Measurements from ENCODE around the gene GPR162.
"Not testable (repeated sequence)": the region's sequence is repeated elsewhere in the genome, so short reads cannot be mapped to it uniquely, and the experiment has no call there.

GPR162 gene

DNA sequence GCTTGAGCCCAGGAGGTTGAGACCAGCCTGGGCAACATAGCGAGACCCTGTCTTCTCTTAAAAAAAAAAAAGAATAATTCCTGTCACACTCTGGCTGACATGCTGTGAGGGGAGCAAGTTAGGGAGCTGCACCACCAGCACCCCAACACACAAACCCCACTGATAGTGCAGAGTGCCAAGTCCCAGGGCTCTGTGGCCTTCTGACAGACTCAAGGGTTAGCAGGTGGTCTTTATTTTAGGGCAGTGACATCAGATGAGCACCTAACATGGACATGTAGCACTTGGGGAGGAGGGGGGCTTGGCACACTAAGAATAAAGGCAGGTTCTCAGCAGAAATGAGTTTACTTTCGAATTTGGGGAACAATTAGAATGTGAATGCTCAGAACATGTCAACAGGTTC, 37.2 kb downstream of the GPR162 start:
- DNase-seq (ENCODE audit: low spot score), result no peak

DNA sequence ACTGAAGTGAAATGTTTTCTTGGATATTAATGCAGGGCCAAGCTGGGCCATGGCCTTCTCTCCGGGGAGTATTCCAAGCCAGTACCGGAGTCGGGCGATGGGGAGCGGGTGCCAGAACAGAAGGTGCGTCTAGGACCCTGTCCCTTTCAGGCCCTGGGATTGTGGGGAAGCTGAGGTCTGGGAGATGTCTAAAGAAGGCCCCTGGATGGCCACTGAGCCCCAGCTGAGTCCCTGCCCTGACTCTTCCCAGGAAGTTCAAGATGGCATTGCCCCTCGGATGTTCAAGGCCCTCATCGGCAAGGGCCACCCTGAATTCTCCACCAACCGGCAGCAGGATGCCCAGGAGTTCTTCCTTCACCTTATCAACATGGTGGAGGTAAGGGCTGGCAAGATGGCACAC, 38.5 kb downstream of the GPR162 start:
- DNase-seq (ENCODE audit: low spot score), result no peak

DNA sequence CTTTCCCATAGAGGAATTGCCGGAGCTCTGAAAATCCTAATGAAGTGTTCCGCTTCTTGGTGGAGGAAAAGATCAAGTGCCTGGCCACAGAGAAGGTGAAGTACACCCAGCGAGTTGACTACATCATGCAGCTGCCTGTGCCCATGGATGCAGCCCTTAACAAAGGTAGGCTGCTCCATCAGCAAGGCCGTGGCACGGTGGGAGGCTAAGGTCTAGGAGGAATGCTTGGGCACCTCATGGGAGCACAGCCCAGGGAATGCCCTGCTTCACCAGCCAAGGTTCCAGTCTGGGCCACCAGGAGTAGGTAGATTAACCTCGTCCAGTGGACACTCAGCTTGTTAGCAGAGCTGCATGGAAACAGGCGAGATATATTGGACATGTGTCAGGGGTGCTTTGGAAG, 39.3 kb downstream of the GPR162 start:
- DNase-seq (ENCODE audit: low spot score), result no peak

DNA sequence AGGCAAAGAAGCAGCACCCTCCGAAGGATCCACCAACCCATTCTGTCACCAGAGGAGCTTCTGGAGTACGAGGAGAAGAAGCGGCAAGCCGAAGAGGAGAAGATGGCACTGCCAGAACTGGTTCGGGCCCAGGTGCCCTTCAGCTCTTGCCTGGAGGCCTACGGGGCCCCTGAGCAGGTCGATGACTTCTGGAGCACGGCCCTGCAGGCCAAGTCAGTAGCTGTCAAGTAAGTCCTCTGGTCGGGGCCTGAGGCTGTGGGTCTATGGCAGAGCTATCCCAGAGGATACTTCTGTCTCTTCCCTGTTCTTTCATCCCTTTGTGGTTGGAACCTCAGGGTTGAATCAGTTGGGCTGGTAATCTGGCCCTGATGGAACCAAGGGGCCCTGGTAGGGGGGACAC, 39.8 kb downstream of the GPR162 start:
- DNase-seq (ENCODE audit: low spot score), result no peak

DNA sequence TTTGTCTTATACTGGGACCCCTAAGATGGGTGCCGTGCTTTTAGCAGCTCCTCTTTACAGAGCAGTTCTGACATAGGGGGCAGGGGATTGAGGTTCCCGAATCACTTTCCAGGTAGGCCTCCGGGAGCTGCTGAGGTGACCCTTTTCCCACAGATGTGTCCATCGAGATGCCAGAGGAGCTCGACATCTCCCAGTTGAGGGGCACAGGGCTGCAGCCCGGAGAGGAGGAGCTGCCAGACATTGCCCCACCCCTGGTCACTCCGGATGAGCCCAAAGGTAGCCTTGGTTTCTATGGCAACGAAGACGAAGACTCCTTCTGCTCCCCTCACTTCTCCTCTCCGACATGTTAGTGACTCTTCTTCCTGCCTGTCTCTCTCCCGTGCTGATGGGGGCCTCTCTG, 41.4 kb downstream of the GPR162 start:
- no peak for DNase-seq (ENCODE audit: low spot score)

DNA sequence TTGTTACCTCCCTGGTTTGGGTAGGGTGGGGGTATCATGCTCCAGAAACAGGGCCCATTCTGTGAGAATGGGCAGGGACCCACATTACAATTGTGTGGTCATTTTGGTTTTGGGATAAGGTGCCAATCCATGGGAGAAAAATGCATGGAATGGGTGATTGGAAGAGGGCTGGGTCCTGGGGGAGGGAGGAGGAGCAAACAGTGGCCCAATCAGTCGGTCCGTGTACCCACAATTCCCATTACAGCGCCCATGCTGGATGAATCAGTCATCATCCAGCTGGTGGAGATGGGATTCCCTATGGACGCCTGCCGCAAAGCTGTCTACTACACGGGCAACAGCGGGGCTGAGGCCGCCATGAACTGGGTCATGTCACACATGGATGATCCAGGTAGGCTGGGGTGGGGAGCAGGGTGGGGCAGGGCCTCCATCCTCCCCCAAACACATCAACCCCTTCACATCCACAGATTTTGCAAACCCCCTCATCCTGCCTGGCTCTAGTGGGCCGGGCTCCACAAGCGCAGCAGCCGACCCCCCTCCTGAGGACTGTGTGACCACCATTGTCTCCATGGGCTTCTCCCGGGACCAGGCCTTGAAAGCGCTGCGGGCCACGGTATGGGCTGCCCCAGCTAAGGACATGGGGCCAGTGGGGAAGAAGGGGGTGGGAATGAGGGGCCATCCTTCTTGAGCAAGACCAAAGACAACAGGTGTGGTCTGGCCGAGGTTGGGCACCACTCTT, 42.1 kb downstream of the GPR162 start:
- no peak for DNase-seq (ENCODE audit: low spot score)

DNA sequence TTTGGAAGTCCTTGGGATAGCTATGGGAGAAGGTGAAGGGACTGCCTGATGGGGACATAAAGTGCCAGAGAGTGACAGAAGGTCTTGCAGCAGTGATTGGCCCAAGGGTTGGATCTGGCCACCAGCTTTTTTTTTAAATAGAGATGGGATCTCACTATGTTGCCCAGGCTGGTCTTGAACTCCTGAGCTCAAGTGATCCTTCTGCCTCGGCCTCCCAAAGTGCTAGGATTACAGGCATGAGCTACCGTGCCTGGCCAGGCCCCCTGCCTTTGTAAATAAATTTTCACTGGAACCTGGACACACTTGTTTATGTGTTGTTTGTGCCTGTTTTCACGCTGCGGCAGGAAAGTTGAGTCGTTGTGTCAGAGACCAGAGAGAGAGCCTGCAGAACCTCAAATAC, 43.7 kb downstream of the GPR162 start:
- DNase-seq (ENCODE audit: low spot score), result not testable (repeated sequence)

DNA sequence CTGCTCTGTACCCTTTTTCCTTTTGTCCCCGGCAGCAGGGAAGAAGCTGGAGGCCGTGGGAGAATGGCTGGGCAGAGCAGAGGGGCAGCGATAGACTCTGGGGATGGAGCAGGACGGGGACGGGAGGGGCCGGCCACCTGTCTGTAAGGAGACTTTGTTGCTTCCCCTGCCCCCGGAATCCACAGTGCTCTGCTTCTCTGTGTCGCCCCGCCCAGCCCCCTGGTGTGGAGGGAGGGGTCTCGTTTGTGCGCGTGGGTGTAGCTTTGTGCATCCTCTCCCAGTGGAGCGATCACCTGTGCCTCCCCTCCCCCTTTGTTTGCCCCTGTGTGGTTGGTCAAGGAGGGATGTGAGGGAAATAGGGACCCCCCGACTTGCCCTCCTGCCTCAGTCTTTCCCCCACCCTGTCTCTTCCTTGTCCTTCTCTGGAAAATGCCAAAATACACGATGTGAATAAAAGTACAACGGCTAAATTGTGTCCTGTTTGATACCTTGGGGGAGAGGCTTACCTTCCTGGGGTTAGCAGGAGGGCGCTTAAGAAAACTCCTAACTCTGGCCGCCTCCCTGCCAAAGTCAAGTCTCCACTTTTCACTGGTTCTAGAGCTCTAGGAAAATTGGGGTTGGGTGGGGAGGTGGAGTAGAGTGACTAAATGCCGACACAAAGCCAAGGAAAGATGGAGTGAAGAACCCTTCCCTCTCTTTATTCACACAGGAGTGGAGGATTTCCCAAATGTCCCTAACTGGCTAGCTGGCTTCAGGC, 44.7 kb downstream of the GPR162 start:
- DNase-seq (ENCODE audit: low spot score), result peak; percentile 4

DNA sequence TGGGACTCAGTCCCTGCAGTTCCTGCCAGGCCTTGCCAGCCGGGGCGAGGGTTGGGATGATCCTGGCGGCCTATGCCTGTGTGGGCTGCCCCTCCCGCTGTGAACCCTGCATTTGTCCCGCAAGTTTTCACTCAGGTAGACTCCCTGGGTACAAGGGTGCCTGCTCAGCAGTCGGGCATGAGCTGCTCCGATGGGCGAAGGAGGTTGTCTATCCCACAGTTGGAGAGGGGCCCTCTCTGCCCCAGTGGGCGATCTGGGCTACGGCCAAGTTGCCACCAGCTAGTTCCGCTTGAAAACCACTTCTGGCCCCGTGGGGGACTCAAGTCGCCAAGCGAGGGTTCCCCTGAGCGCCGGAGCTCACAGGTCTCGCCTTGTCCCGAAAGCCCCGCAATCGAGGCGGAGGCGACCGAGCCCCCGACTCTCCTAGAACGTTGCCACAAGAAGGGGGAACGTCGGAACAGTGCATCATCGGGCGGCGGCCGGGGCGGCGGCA, 45.3 kb downstream of the GPR162 start:
- no peak for DNase-seq (ENCODE audit: low spot score)

DNA sequence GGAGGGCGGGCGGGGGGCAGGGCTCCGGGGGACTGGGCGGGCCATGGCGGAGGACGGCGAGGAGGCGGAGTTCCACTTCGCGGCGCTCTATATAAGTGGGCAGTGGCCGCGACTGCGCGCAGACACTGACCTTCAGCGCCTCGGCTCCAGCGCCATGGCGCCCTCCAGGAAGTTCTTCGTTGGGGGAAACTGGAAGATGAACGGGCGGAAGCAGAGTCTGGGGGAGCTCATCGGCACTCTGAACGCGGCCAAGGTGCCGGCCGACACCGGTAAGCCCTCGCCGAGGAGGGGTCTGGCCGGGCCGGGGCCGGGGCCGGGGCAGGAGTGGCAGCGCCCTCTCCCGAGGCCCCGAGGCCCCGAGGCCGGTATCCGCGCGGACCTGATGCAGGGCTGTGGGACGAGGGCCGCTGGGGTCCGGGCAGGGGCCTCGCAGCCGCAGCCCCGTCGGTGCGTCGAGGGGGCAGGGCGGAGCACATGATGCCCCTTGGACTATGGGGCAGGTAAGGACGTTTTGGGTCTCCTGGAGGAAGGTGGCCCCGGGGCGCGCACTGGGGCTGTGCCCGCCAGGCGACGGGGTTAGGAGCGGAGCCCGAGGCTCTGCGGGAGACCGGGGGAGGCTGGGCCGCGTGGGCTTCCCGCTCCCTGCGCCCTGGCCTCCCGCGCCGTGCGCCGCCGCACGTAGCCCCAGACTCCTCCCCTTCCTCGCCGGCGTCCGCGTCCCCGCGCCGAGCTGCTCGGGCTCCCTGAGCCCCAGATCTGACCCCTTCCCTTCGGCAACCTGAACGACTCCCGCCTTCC, 46.0 kb downstream of the GPR162 start, which contains the start of gene TPI1:
TSS of gene TPI1 (plus strand) at position 119 of the 798 bp plus-strand sequence. CDS start at position 155, 36 bp downstream.
- DNase-seq (ENCODE audit: low spot score), result peak; percentile 91

DNA sequence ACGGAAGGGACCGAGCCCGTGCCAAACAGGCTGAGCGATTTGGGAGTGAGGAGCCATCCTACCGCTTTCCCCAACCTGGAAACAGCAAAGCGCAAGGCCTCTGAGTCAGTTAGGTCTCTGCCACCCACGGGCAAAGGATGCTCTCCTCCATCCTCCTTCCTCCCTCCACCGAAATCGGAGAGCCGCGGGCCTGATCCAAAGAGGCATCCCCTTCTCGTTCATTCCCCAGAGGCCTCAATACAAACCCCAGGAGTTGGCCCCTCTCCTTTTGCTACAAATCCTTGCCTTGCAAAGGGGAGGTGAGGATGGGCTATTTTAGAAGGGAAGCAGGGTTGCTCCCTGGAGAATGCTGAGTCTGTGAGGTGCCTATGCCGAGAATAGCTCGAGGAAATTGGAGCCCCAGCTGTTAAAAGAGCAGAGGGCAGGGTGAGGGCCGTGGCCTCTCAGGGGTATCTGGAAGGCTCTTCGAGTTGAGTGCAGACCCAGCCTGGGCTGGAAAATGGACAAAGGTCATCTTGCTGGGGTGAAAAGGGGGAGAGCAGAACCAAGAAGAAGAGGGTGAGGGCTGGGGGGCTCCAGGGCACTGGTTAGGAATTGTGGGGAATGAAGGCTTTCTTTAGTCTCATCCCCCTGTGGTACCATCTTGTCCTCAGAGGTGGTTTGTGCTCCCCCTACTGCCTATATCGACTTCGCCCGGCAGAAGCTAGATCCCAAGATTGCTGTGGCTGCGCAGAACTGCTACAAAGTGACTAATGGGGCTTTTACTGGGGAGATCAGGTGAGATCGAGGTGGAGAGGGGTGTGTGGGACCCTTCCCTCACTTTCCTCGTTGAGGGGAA, 46.8 kb downstream of the GPR162 start:
- DNase-seq (ENCODE audit: low spot score), result peak; percentile 24

DNA sequence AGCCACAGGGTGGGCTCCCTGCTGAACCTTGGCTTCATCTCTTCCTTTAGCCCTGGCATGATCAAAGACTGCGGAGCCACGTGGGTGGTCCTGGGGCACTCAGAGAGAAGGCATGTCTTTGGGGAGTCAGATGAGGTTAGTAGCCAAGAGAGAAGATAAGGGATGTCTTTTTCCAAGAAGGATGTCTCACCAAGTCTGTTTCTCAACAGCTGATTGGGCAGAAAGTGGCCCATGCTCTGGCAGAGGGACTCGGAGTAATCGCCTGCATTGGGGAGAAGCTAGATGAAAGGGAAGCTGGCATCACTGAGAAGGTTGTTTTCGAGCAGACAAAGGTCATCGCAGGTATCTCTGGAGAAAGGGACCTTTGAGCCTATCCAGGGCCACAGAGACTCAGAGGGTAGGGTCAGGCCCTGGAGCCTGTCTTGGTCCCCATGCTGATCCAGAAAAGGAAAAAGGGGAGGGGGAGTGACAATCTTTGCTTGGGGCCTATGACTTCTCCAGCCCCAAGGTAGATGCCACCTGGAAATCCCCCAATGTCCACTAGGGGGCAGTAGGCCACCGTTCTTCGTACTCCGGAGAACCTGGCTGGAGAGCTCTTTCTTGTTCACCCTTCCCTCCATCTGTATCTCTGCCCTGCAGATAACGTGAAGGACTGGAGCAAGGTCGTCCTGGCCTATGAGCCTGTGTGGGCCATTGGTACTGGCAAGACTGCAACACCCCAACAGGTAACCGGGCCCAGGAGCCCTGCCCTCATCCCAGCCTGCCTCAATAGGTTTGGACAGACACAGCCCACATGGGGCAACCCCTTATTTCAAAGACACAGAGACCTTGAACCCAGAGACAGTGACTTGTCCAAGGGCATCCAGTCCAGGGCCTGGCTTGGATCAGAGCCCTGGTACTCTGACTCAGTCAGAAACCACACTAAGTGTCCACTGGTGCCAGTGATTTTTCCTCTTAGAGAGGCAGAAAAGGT, 47.7 kb downstream of the GPR162 start:
- peak; percentile 78 for DNase-seq (ENCODE audit: low spot score)

DNA sequence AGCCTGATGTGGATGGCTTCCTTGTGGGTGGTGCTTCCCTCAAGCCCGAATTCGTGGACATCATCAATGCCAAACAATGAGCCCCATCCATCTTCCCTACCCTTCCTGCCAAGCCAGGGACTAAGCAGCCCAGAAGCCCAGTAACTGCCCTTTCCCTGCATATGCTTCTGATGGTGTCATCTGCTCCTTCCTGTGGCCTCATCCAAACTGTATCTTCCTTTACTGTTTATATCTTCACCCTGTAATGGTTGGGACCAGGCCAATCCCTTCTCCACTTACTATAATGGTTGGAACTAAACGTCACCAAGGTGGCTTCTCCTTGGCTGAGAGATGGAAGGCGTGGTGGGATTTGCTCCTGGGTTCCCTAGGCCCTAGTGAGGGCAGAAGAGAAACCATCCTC, 48.7 kb downstream of the GPR162 start:
- DNase-seq (ENCODE audit: low spot score), result not testable (repeated sequence)

DNA sequence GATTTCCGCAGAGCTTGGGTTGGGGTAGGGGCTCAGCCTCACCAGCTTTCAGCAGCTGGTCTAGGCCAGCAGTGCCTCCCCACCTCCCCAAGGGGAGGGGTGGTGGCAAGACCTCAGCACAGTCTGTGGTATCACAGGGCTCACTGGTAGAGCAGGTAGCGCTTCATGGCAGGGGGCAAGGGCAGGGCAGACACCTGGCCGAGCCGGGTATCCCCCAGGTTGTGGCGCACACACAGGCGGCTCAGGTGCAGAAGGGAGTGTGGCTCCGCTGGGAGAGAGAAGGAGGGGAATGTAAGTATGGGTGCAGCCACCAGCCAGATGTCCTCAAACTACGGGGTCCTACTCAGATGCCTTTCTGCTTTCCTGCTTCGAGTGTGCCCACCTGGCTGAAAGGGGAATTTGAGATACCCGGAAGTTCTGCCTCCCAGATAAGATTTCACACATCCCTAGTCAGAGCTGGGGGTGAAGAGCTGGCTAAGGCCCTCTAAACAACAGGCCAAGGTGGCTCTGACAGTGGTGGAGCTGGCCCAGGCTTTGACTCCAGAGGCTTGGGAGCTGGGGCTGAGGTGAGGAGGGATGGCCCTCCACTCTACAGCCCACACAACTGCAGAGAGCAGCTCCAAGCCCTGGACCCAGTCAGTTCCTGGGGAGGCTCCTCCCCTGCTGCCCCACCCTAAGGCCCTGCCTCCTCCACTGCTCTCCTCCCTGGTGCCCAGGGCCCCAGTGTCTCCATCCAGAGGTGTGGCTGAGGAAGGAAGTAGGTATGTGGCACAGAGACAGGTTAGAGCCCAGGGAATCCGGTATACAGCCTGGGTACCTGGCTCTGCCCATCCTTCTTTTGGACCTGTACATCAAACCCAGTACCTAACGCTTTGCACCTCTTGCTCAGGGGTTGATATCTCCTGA, 49.7 kb downstream of the GPR162 start:
- DNase-seq (ENCODE audit: low spot score), result peak; percentile 5

DNA sequence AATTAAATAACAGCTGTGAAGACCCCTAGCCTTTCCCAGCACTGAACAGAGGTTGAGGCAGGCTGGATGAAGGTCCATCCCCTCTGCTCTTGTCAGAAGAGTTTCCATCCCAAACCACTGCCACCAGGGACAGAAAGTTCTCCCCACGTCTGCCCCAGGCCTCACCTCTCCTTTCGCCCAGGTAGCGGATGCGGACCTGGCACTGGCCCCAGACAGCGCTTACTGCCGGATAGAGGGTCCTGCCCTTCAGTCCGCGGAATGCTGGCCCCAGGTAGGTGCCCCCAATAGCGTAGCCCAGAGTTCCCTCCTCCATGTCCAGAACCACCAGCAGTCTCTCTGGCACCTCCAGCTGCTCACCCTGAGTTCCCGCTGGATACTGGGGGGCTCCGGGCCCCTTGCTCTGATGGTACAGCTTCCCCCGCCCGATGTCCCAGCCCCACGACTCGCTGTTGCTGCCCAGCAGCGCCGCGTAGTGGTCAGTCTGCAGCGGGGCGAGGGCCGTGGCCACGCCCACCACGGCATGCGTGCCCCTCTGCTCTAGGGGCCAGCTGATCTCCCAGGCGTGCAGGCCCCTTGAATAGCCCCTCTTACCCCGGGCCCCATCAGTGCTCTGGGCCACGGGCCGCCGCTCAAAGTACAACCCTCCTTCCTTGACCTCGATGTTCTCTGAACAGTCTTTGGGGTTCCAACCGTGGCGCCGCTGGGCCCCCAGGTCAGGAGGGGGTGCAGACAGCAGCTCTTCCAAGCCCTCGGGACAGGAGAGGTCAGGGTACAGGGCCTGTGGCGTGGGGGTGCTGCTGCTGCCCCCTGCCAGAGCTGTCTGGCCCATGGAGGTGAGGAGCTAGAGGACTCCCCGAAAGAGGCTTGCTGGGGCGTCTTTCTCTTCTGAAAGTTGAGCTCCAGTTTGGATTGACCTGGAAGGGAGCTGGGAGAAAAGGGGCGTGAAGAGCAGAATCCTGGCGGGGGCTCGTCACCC, 50.7 kb downstream of the GPR162 start:
- peak; percentile 92 for DNase-seq (ENCODE audit: low spot score)

DNA sequence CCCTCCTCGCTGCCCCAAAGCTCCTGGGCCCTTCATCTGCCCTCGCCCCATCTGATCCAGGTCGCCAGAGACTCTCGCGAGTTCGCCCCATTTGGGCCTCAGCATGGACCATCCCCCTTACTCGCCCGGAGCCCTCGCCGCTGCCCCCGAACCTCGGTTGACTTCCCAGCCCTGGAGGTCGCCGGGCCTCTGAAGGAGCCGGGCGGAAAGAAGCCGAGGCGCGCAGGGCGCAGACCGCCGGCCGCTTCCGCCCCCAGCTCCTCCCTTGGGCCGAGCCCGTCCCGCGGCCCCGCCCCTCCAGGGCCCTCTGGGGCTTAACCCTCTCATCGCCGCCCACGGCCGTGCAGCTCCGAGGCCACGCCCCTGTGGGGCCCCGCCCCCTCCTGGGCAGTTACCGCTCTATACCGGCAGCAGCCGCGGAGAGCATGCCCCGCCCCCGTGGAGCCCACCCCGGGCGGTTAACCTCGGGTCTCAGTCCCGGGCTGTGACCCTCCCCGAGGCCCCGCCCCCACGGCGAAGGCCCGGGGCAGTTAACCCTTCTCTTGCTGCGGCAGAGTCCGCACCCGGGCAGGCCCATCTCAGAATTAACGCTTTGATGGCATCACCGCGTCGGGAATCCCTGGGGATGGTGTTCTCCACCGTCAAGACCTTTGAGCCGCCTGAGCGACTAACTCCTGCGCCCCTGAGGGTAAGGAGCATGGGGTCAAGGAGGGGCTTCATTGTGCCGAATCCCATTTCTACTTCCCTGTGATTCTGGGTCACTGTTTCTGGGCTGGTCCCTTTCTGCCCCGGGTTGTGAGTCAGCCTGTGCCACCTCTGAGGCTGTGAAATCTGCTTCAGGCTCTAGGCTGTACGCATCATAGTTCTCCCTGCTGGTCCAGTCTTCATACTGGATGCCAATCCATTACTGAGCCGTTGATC, 51.7 kb downstream of the GPR162 start, which contains the start of gene SPSB2:
TSS of gene SPSB2 (minus strand) at position 210 of the 921 bp plus-strand sequence. CDS start 402 bp downstream, outside the sequence.
- peak; percentile 95 for DNase-seq (ENCODE audit: low spot score)

DNA sequence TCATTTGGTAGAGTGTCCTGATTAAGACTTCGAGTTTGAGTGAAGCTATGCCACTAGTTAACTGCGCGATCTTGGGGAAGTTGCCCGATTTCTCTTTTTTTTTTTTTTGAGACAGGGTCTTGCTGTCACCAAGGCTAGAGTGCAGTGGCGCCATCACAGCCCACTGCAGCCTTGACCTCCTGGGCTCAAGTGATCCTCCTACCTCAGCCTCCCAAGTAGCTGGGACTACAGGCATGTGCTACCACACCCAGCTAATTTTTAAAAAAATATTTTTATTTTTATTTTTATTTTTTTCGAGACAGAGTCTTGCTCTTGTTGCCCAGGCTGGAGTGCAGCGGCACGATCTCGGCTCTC, 52.4 kb downstream of the GPR162 start:
- not testable (repeated sequence) for DNase-seq (ENCODE audit: low spot score)

Measured in Ammon's horn (tissue), 1 donor.